Stimulated activated CD4-positive, alpha-beta T cell treated with anti-CD3 and anti-CD28 coated beads, Interleukin-4, amount 100 ng/mL, for 48 hours (primary cell): ENCODE measurements around the gene AGAP5.
A peak's percentile ranks its signal among the peaks of the same experiment; 100 is the strongest.

Experiments
- DNase-seq, 2 donors: peaks; one replicate each; pipeline ENCODE4 v3.0.0-alpha.2; 2020; ENCODE audit warnings: low read depth in 2 of 2

AGAP5 gene

GRCh38 chr10:73625884-73626752 lies 71.8 kb downstream of the AGAP5 start:
- DNase-seq, result peak; percentile 87 to 89

GRCh38 chr10:73625004-73625883 lies 72.7 kb downstream of the AGAP5 start:
- DNase-seq, result no peak
